Activated naive CD4-positive, alpha-beta T cell treated with anti-CD3 and anti-CD28 coated beads, Interleukin-2, amount 10 ng/mL, durations not matched to agents 7 days and 5 days (primary cell): Measurements from ENCODE around the gene MAP2K1.

ENCODE experiments used
- CTCF ChIA-PET: fragments of 350-600 bp; sonication (Branson Sonifier 250); formaldehyde crosslinking; loops from one replicate; lab custom pipeline; 2021; ENCODE audit warnings: antibody characterized with exemption; lab: Charles Lee
- DNase-seq: peaks from one replicate; pipeline ENCODE4 v3.0.0-alpha.2; 2020
- H3K27ac Mint-ChIP-seq: one replicate; pipeline ENCODE4 v1.8.0; 2021; ENCODE audit warnings: mild to moderate bottlenecking, moderate library complexity, mixed read lengths
- H3K27me3 Mint-ChIP-seq: one replicate; pipeline ENCODE4 v1.8.0; 2021; ENCODE audit warnings: mild to moderate bottlenecking, mixed read lengths
- H3K36me3 Mint-ChIP-seq: one replicate; pipeline ENCODE4 v1.8.0; 2021; ENCODE audit warnings: mixed read lengths
- H3K4me1 Mint-ChIP-seq: one replicate; pipeline ENCODE4 v1.8.0; 2021; ENCODE audit warnings: mixed read lengths
- H3K4me3 Mint-ChIP-seq: one replicate; pipeline ENCODE4 v1.8.0; 2021; ENCODE audit warnings: mild to moderate bottlenecking, moderate library complexity, mixed read lengths
- H3K9me3 Mint-ChIP-seq: one replicate; pipeline ENCODE4 v1.8.0; 2021; ENCODE audit warnings: mixed read lengths

MAP2K1 gene

DNA sequence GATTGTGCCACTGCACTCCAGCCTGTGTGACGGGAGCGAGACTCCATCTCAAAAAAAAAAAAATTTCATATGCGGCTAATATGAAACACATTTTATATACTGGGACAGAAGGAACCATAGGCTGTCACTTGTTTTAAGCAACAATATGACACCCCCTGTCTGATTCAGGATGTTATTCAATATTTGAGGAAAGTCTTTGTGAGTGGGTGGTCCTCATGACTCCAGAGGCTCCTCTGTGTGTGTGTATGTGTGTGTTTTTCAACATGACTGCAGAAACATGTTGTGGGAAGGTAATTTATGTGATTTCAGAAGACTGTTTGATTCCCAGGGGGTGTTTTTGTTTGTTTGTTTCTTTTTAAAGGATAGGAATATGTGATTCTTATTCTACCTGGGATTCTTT, 32.8 kb downstream of the MAP2K1 start:
- peaks cover 41% of the 10 kb centered on the region for H3K36me3 Mint-ChIP-seq
- no peak overlapping the region for H3K4me3 Mint-ChIP-seq
- peaks cover 14% of the 10 kb centered on the region for H3K9me3 Mint-ChIP-seq
- CTCF ChIA-PET = no interaction called here
- H3K27me3 Mint-ChIP-seq = no peaks in the 10 kb centered on the region
- peaks cover 55% of the 10 kb centered on the region for H3K4me1 Mint-ChIP-seq
- no peak for DNase-seq
- no peak overlapping the region for H3K27ac Mint-ChIP-seq

- Mint-ChIP-seq H3K4me1 (peaks cover 58% of the 10 kb centered on the region), H3K36me3 (peaks cover 32% of the 10 kb centered on the region), H3K9me3 (no peaks in the 10 kb centered on the region), H3K4me3 (no peak overlapping the region), H3K27ac (no peak overlapping the region), H3K27me3 (no peaks in the 10 kb centered on the region)
- CTCF ChIA-PET = no interaction called here
- no peak for DNase-seq
Measured at GRCh38 chr15:66422347-66422746, 35.6 kb downstream of the MAP2K1 start.

DNA sequence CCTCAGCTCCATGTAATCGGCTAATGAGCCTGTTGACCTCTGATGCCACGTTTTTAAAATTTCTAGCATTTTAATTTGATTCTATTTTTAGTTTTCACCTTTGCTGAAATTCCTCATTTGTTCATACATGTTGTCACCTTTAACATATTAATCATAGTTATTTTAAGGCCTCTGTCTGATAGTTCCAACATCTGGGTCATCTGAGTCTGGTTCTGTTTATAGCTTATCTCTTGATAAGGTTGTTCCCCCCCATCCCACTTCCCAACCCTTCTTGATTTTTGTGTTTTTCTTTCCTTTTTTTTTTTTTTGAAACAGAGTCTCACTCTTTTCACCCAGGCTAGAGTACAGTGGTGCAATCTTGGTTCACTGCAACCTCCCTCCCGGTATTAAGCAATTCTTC, 36.4 kb downstream of the MAP2K1 start:
- H3K4me3 Mint-ChIP-seq = no peak overlapping the region
- peaks cover 30% of the 10 kb centered on the region for H3K36me3 Mint-ChIP-seq
- no peaks in the 10 kb centered on the region for H3K27me3 Mint-ChIP-seq
- peaks cover 50% of the 10 kb centered on the region for H3K4me1 Mint-ChIP-seq
- H3K27ac Mint-ChIP-seq = no peak overlapping the region
- DNase-seq = no peak
- CTCF ChIA-PET = no interaction called here
- H3K9me3 Mint-ChIP-seq = no peaks in the 10 kb centered on the region

DNA sequence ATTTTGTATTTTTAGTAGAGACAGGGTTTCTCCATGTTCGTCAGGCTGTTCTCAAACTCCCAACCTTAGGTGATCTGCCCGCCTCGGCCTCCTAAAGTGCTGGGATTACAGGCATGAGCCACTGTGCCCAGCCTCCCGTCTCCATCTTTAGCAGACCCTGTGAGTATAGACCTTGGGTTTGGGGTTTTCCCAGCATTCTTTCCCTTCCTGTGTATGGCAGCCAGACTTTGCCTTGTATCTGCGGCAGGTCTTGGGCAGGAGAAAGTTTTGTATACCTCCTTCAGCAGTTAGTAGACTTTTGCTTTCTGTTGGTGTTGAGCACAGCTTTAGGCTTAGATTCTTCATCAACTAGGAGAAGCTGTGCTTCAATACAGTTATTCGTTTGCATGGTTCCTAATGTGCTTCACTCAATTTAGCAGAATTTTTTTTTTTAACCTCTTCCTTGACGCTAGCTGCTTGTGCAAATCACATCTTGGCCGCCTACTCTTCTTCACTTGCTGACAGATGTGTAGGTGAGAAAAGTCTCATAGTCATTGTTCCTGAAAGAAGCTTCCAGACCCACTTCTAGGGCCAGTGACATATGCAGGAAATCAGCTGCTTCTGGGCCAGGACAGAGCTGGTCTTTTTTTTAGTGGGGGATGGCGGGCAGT, 38.4 kb downstream of the MAP2K1 start:
- no peaks in the 10 kb centered on the region for H3K27me3 Mint-ChIP-seq
- no peak for DNase-seq
- CTCF ChIA-PET = interaction anchor here (0.7 kb wide), 1 partner anchor 37 kb away, joined by 3 read pairs; no protein-coding TSS in a partner anchor
- H3K36me3 Mint-ChIP-seq = peaks cover 38% of the 10 kb centered on the region
- peaks cover 54% of the 10 kb centered on the region for H3K4me1 Mint-ChIP-seq
- no peak overlapping the region for H3K4me3 Mint-ChIP-seq
- H3K9me3 Mint-ChIP-seq = no peaks in the 10 kb centered on the region
- H3K27ac Mint-ChIP-seq = peak overlapping the region; percentile 64

GRCh38 chr15:66425837-66426236, 39.1 kb downstream of the MAP2K1 start:
- no peak for DNase-seq
- Mint-ChIP-seq H3K4me3 (no peak overlapping the region), H3K9me3 (no peaks in the 10 kb centered on the region), H3K27ac (no peak overlapping the region), H3K4me1 (peaks cover 60% of the 10 kb centered on the region), H3K36me3 (peaks cover 41% of the 10 kb centered on the region), H3K27me3 (no peaks in the 10 kb centered on the region)
- CTCF ChIA-PET = no interaction called here

DNA sequence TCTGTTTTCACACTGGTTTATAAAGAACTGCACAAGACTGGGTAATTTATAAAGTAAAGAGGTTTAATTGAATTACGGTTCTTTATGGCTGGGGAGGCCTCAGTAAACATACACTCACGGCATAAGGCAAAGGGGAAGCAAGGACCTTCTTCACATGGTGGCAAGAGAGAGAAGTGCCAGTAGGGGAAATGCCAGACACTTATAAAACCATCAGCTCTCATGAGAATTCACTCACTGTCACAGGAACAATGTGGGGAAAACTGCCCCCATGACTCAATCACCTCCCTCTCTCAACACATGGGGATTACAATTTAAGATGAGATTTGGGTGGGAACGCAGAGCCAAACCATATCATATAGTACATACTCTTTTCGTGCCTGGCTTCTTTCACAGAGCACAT, 42.4 kb downstream of the MAP2K1 start:
- H3K36me3 Mint-ChIP-seq = peaks cover 46% of the 10 kb centered on the region
- H3K4me1 Mint-ChIP-seq = peaks cover 70% of the 10 kb centered on the region
- no peak for DNase-seq
- H3K27me3 Mint-ChIP-seq = no peaks in the 10 kb centered on the region
- CTCF ChIA-PET = no interaction called here
- peak overlapping the region; percentile 30 for H3K27ac Mint-ChIP-seq
- H3K4me3 Mint-ChIP-seq = no peak overlapping the region
- H3K9me3 Mint-ChIP-seq = no peaks in the 10 kb centered on the region

DNA sequence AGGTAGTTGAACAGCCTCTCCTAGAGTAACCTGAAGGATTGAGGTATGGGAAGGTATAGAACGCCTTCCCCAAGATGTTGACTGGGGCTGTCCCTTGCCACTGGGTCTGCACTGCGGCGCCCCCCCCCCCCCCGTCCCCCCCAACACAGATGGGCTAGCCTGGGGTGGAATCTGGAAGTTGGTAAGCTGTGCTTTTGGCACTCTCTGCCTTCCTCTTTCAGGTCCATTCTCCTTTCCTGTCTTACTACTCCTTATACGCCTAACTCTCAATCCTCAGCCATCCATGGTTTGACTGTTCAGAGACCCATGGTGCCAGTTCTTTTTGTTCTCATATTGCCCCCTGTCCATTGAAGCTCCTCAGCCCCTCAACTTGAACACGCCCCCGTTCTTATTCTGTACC, 42.8 kb downstream of the MAP2K1 start:
- H3K36me3 Mint-ChIP-seq = peaks cover 43% of the 10 kb centered on the region
- H3K27me3 Mint-ChIP-seq = no peaks in the 10 kb centered on the region
- no peaks in the 10 kb centered on the region for H3K9me3 Mint-ChIP-seq
- no peak overlapping the region for H3K27ac Mint-ChIP-seq
- CTCF ChIA-PET = no interaction called here
- peaks cover 66% of the 10 kb centered on the region for H3K4me1 Mint-ChIP-seq
- DNase-seq = no peak
- no peak overlapping the region for H3K4me3 Mint-ChIP-seq

DNA sequence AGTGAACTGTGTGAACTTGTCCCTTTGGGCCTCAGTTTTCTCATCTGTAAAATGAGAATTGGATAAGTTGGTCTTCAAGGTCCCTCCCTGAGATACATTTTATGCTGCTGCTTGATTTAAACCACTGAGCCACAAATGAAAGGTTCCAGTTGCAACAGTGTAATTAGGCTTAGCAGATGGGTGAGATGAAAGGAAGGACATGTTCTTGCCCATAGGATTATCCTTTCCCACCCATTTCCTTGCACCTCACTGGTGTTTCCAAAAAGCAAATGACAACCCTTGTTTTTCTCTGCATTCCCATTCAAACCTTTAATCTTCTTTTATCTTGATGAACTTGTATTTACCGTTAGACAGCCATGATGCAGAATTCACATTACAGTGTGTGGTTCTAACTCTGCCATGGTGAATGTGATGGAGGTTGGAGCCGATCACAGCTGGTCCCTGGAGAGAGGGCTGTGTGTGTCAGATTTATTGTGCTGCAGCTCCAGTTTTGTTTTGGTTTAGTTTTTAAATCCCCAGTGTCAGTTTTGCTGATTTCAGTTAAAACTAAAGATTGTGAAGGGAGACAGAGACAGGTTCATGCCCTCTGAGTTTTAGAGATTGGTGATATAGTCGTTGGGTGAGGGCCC, 44.0 kb downstream of the MAP2K1 start:
- Mint-ChIP-seq H3K4me3 (no peak overlapping the region), H3K4me1 (peaks cover 56% of the 10 kb centered on the region), H3K9me3 (no peaks in the 10 kb centered on the region), H3K36me3 (peaks cover 42% of the 10 kb centered on the region), H3K27me3 (no peaks in the 10 kb centered on the region), H3K27ac (peak overlapping the region; percentile 11)
- CTCF ChIA-PET = no interaction called here
- no peak for DNase-seq

DNA sequence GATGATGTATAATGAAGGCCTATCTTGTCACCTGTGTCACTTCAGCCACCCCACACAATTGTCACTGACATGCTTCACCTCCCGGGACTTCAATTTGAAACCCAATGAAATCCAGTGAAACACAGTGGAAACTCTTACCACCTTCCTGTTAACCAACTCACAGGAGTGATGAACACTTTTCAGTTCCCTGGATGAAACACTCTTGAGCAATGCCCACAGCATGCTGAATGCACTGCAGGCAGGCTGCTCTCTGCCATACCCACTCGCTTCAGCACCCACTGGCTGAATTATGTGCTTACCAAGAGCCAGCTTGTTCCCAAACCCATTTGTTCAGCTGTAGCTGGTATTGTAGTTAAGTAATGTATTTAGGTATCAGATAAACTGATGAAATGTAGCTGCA, 47.0 kb downstream of the MAP2K1 start:
- Mint-ChIP-seq H3K4me3 (no peak overlapping the region), H3K27ac (peak overlapping the region; percentile 50), H3K9me3 (no peaks in the 10 kb centered on the region), H3K4me1 (peaks cover 43% of the 10 kb centered on the region), H3K36me3 (peaks cover 61% of the 10 kb centered on the region), H3K27me3 (no peaks in the 10 kb centered on the region)
- no peak for DNase-seq
- CTCF ChIA-PET = interaction anchor here (1.7 to 2.1 kb wide), 2 partner anchors 16 to 29 kb away, joined by 5 to 8 read pairs; no protein-coding TSS in a partner anchor

- Mint-ChIP-seq H3K27me3 (no peaks in the 10 kb centered on the region), H3K27ac (no peak overlapping the region), H3K9me3 (no peaks in the 10 kb centered on the region), H3K36me3 (peaks cover 68% of the 10 kb centered on the region), H3K4me3 (no peak overlapping the region), H3K4me1 (no peaks in the 10 kb centered on the region)
- CTCF ChIA-PET = interaction anchor here (0.6 kb wide), 1 partner anchor 92 kb away, joined by 4 read pairs; no protein-coding TSS in a partner anchor
- no peak for DNase-seq
Measured at GRCh38 chr15:66440501-66440900, 53.8 kb downstream of the MAP2K1 start.

GRCh38 chr15:66452420-66452819, 65.7 kb downstream of the MAP2K1 start:
- CTCF ChIA-PET = interaction anchor here (0.5 to 1.2 kb wide), 2 partner anchors 45 to 128 kb away, joined by 3 read pairs; partner anchors contain the start of gene SNAPC5
- DNase-seq = no peak
- Mint-ChIP-seq H3K36me3 (peaks cover 45% of the 10 kb centered on the region), H3K4me3 (no peak overlapping the region), H3K27me3 (no peaks in the 10 kb centered on the region), H3K9me3 (no peaks in the 10 kb centered on the region), H3K27ac (peak overlapping the region; percentile 73), H3K4me1 (no peaks in the 10 kb centered on the region)

GRCh38 chr15:66452971-66453580, 66.4 kb downstream of the MAP2K1 start:
- peaks cover 41% of the 10 kb centered on the region for H3K36me3 Mint-ChIP-seq
- CTCF ChIA-PET = interaction anchor here (0.5 to 1.2 kb wide), 2 partner anchors 45 to 129 kb away, joined by 3 read pairs; partner anchors contain the start of gene SNAPC5
- no peaks in the 10 kb centered on the region for H3K9me3 Mint-ChIP-seq
- no peaks in the 10 kb centered on the region for H3K4me1 Mint-ChIP-seq
- DNase-seq = no peak
- H3K27ac Mint-ChIP-seq = no peak overlapping the region
- H3K27me3 Mint-ChIP-seq = no peaks in the 10 kb centered on the region
- no peak overlapping the region for H3K4me3 Mint-ChIP-seq

DNA sequence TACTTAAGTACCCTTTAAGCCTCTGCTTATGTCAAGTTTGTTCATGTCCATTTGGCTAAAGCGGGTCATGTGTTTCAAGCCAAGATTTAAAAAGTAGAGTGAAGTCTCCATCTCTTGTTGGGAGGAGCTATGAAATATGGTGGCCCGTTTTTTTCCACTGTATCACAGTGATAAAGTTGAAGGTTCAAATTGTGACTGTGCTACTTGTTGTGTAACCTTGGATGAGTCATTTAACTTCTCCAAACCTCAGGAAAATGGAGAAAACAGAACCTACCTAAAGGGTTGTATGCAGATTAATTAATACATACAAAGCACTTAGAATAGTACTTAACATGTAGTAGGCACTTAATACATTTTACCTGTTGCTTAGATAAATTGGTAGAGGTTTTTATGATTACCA, 67.4 kb downstream of the MAP2K1 start:
- H3K36me3 Mint-ChIP-seq = peaks cover 34% of the 10 kb centered on the region
- CTCF ChIA-PET = interaction anchor here (0.6 kb wide), 1 partner anchor 45 kb away, joined by 3 read pairs; no protein-coding TSS in a partner anchor
- DNase-seq = no peak
- no peak overlapping the region for H3K27ac Mint-ChIP-seq
- no peak overlapping the region for H3K4me3 Mint-ChIP-seq
- no peaks in the 10 kb centered on the region for H3K9me3 Mint-ChIP-seq
- no peaks in the 10 kb centered on the region for H3K4me1 Mint-ChIP-seq
- no peaks in the 10 kb centered on the region for H3K27me3 Mint-ChIP-seq

GRCh38 chr15:66456211-66456610, 69.5 kb downstream of the MAP2K1 start:
- Mint-ChIP-seq H3K4me3 (no peak overlapping the region), H3K27me3 (no peaks in the 10 kb centered on the region), H3K36me3 (peaks cover 42% of the 10 kb centered on the region), H3K4me1 (peaks cover 10% of the 10 kb centered on the region), H3K9me3 (no peaks in the 10 kb centered on the region), H3K27ac (no peak overlapping the region)
- CTCF ChIA-PET = no interaction called here
- DNase-seq = no peak
